Measurements from ENCODE around the gene GLRX. TPM values are rescaled to one million over a fixed set of nuclear protein-coding genes. Genes with fewer than 3 reads are reported as not detected.

GLRX gene
- total and polyA plus RNA-seq, 2 of the 13 experiments (the other 11 are each of a cell fraction or from before 2014, with no cell fraction given): 63.8 to 499 TPM

- TF ChIP-seq SNAPC4 (CRISPR knock-in tag; IDR thresholded peaks at IDR 0.05): no peak
- TF ChIP-seq JARID2 (CRISPR knock-in tag; IDR thresholded peaks at IDR 0.05; ENCODE audit: insufficient replicate concordance): peak; percentile 84
- TF ChIP-seq ZNF615 (CRISPR knock-in tag; IDR thresholded peaks at IDR 0.05; ENCODE audit: borderline replicate concordance): no peak
- peak; percentile 83; the same call in 1 of the 2 replicates for TF ChIP-seq ZSCAN9 (CRISPR knock-in tag; IDR thresholded peaks at IDR 0.05; ENCODE audit: borderline replicate concordance)
- no peak for TF ChIP-seq SP1 (IDR thresholded peaks at IDR 0.05)
- no peak for TF ChIP-seq SP1 (CRISPR knock-in tag; IDR thresholded peaks at IDR 0.05)
- no peak for TF ChIP-seq SNRNP70 (IDR thresholded peaks at IDR 0.05; ENCODE audit: low read depth, low read length)
- no peak for TF ChIP-seq HES4 (CRISPR knock-in tag; IDR thresholded peaks at IDR 0.05; ENCODE audit: borderline replicate concordance)
- TF ChIP-seq RBM22 (optimal IDR thresholded peaks at IDR 0.05; ENCODE audit: low read length): no peak
- TF ChIP-seq ZNF512B (CRISPR knock-in tag; IDR thresholded peaks at IDR 0.05; ENCODE audit: borderline replicate concordance): no peak; the same call in 1 of the 2 replicates
- peak; percentile 89 for TF ChIP-seq BCL6 (CRISPR knock-in tag; IDR thresholded peaks at IDR 0.05)
- no peak for TF ChIP-seq MBD4 (IDR thresholded peaks at IDR 0.05; ENCODE audit: borderline replicate concordance, low read length)
- TF ChIP-seq GATAD2A (CRISPR knock-in tag; IDR thresholded peaks at IDR 0.05): peak; percentile 96
- TF ChIP-seq ATF6 (CRISPR knock-in tag; conservative IDR thresholded peaks at IDR 0.05): no peak
- TF ChIP-seq SRSF9 (IDR thresholded peaks at IDR 0.05; ENCODE audit: borderline replicate concordance, insufficient read depth, low read depth, low read length, poor library complexity, severe bottlenecking): no peak
- 0 out of 2 replicates have a peak, but pooled peaks have one; percentile 24 for TF ChIP-seq CREB1 (IDR thresholded peaks at IDR 0.05)
- peak; percentile 76 for TF ChIP-seq CREB1 (CRISPR knock-in tag; IDR thresholded peaks at IDR 0.05)
- no peak for TF ChIP-seq XBP1 (CRISPR knock-in tag; IDR thresholded peaks at IDR 0.05)
- TF ChIP-seq RELA (CRISPR knock-in tag; IDR thresholded peaks at IDR 0.05): no peak; the same call in 1 of the 2 replicates
- no peak for TF ChIP-seq ZNF782 (CRISPR knock-in tag; IDR thresholded peaks at IDR 0.05; ENCODE audit: borderline replicate concordance)
- TF ChIP-seq FIP1L1 (IDR thresholded peaks at IDR 0.05; ENCODE audit: borderline replicate concordance, insufficient read depth, low read depth, low read length): no peak
- no peak for TF ChIP-seq POLR2AphosphoS2 (IDR thresholded peaks at IDR 0.05; ENCODE audit: low read depth, low read length)
These were observed 42.5 kb upstream of the GLRX start (continued) for GRCh38 chr5:95864944-95865504.

Data from HepG2 (cell line).